ENCODE data around the gene CDKAL1.

DNA sequence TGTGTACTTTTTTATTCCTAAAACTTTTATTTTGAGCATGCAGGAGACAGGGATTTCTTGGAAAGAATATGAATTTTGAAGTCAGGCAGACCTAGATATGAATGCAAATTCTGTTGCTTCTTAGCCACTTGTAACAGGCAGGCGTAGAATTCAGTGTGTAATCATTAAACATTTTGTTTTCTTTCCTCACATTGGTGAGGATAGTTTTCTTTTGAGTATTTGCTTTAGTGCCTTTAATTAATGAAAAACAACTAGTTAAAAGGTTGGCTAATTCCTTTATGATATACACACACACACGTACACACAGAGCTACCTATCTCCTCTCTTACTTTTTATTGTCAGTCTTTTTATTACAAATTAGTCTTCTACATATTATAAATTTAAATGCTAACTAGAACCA is 342.3 kb downstream of the CDKAL1 start:
- TF ChIP-seq CTCF (conservative IDR thresholded peaks at IDR 0.05) (no peak), EZH2 (IDR thresholded peaks at IDR 0.05; ENCODE audit: low read depth) (no peak)
